K562 (cell line): ENCODE results near the gene SETD7. TPM values are rescaled to one million over a fixed set of nuclear protein-coding genes. Genes with fewer than 3 reads are reported as not detected.

Experiments used
- ARID1B ChIP-seq: fragments of 450-650 bp; IDR thresholded peaks from 2 replicates; pipeline ENCODE4 v1.6.1; 2016; ENCODE audit warnings: antibody characterized with exemption, mild to moderate bottlenecking, inconsistent platforms
- EP400 ChIP-seq: fragments of 450-650 bp; IDR thresholded peaks from 2 replicates; pipeline ENCODE4 v1.6.1; 2017; ENCODE audit warnings: antibody characterized with exemption, mild to moderate bottlenecking, moderate library complexity
- ESRRA ChIP-seq: fragments of 450-650 bp; IDR thresholded peaks from 2 replicates; pipeline ENCODE4 v1.6.1; 2014; ENCODE audit warnings: low read depth, mild to moderate bottlenecking, moderate library complexity, borderline replicate concordance
- EZH2 ChIP-seq: IDR thresholded peaks from 2 replicates; pipeline ENCODE4 v1.6.1; 2012; ENCODE audit warnings: low read depth, mild to moderate bottlenecking, inconsistent platforms, low read length, borderline replicate concordance
- GABPB2 ChIP-seq: fragments of 250-450 bp; sonication (Bioruptor Pico); conservative IDR thresholded peaks from 2 replicates; pipeline ENCODE4 v1.5.1; 2021; ENCODE audit warnings: mild to moderate bottlenecking
- GATAD2A ChIP-seq: fragments of 450-650 bp; IDR thresholded peaks from 2 replicates; pipeline ENCODE4 v1.6.1; 2017
- KLF1 ChIP-seq: fragments of 450-650 bp; IDR thresholded peaks from 2 replicates; pipeline ENCODE4 v1.6.1; 2016; ENCODE audit warnings: missing genetic modification characterization, missing compliant biosample characterization
- KLF10 ChIP-seq: fragments of 250-450 bp; sonication (Bioruptor Pico); IDR thresholded peaks from 2 replicates; pipeline ENCODE4 v1.6.1; 2021; ENCODE audit warnings: matching md5 sums
- KLF13 ChIP-seq: fragments of 450-650 bp; IDR thresholded peaks from 2 replicates; pipeline ENCODE4 v1.6.1; 2016; ENCODE audit warnings: missing genetic modification characterization, low read depth, mild to moderate bottlenecking, missing compliant biosample characterization, moderate library complexity, borderline replicate concordance
- RBM34 ChIP-seq: fragments of 200-400 bp; formaldehyde crosslinking; IDR thresholded peaks from 2 replicates; pipeline ENCODE4 v1.6.1; 2018; ENCODE audit warnings: low read length, borderline replicate concordance; ENCODE audit not compliant: insufficient read depth
- RFX5 ChIP-seq: IDR thresholded peaks from 2 replicates; pipeline ENCODE4 v1.6.1; 2011; ENCODE audit warnings: low read depth, mild to moderate bottlenecking, improper control_type of control experiment, low read length
- SETDB1 ChIP-seq: IDR thresholded peaks from one replicate; pipeline ENCODE4 v1.6.1; 2012; ENCODE audit warnings: low read length, control low read depth, inconsistent platforms
- SMAD3 ChIP-seq: fragments of 450-650 bp; formaldehyde crosslinking; conservative IDR thresholded peaks from 2 replicates; pipeline ENCODE4 v1.4.0; 2020; ENCODE audit warnings: mild to moderate bottlenecking
- TOE1 ChIP-seq, 2 experiments: fragments of 450-650 bp in 1 of 2; sonication (generic) in 1 of 2; formaldehyde crosslinking in 1 of 2; IDR thresholded peaks; 2 replicates each; pipeline versions ENCODE4 v1.7.1 to v1.8.0; 2016 to 2022; ENCODE audit warnings: borderline replicate concordance in 2 of 2, mild to moderate bottlenecking in 2 of 2, antibody characterized with exemption in 1 of 2, inconsistent platforms in 1 of 2, low read depth in 1 of 2, missing genetic modification reagents in 1 of 2, moderate library complexity in 1 of 2
- ZC3H4 ChIP-seq: sonication (generic); formaldehyde crosslinking; IDR thresholded peaks from 2 replicates; pipeline ENCODE4 v1.9.0; 2021; ENCODE audit warnings: missing genetic modification reagents, borderline replicate concordance
- ZFP1 ChIP-seq: fragments of 450-650 bp; formaldehyde crosslinking; IDR thresholded peaks from 2 replicates; pipeline ENCODE4 v1.4.0; 2020; ENCODE audit warnings: mild to moderate bottlenecking, mixed read lengths
- ZFX ChIP-seq: sonication (generic); formaldehyde crosslinking; IDR thresholded peaks from 2 replicates; pipeline ENCODE4 v1.8.0; 2022; ENCODE audit warnings: mild to moderate bottlenecking, missing genetic modification reagents, moderate library complexity
- polyA plus RNA-seq, 8 experiments: library from polyadenylated mRNA; depleted of rRNA in 4 of 8; stranded (reverse) in 5 of 8; unstranded in 3 of 8; fragments of >200 nt; fragmentation: Nextera tagmentation in 2 of 8; fragmentation: Illumina TruSeq in 1 of 8; extraction: Ambion mirVana in 2 of 8; extraction: Trizol in 1 of 8; gene quantifications; 2 replicates each; pipeline versions ENCODE4 v1.2.1 to v1.2.3, GENCODE V29; 2011 to 2014; ENCODE audit warnings: inconsistent platforms in 1 of 8, missing spikeins in 1 of 8
- total RNA-seq, 7 experiments: library from RNA; depleted of rRNA in 6 of 7; stranded (reverse); fragments of >200 nt in 6 of 7; fragmentation: Illumina TruSeq in 2 of 7; extraction: Trizol in 2 of 7; gene quantifications; 2 replicates each; pipeline versions ENCODE4 v1.2.1 to v1.2.3, GENCODE V29; 2011 to 2021; ENCODE audit warnings: low replicate concordance in 1 of 7
- TF ChIP-seq, protein P1 (sequence below), 3 experiments: IDR thresholded peaks in 2 of 3; conservative IDR thresholded peaks in 1 of 3; 2 replicates each; pipeline ENCODE4 v1.5.1; 2011 to 2012; ENCODE audit warnings: low read length in 3 of 3, mild to moderate bottlenecking in 3 of 3, control low read depth in 2 of 3, improper control_type of control experiment in 1 of 3, inconsistent platforms in 1 of 3, low read depth in 1 of 3, mixed read lengths in 1 of 3, moderate library complexity in 1 of 3; ENCODE audit not compliant: insufficient read depth in 2 of 3
- TF ChIP-seq, protein P2 (sequence below): fragments of 450-650 bp; IDR thresholded peaks from 2 replicates; pipeline ENCODE4 v1.7.1; 2018; ENCODE audit warnings: mild to moderate bottlenecking, low read depth; ENCODE audit not compliant: partially characterized antibody
- TF ChIP-seq, protein P3 (sequence below): fragments of 150-350 bp; conservative IDR thresholded peaks from 2 replicates; pipeline ENCODE4 v1.6.1; 2014; ENCODE audit warnings: low read length

SETD7 gene
- total and polyA plus RNA-seq, 9 of the 15 experiments (the other 6 are each of a cell fraction or from before 2014, with no cell fraction given), result 0.37 to 2.4 (median 1.7) TPM

DNA sequence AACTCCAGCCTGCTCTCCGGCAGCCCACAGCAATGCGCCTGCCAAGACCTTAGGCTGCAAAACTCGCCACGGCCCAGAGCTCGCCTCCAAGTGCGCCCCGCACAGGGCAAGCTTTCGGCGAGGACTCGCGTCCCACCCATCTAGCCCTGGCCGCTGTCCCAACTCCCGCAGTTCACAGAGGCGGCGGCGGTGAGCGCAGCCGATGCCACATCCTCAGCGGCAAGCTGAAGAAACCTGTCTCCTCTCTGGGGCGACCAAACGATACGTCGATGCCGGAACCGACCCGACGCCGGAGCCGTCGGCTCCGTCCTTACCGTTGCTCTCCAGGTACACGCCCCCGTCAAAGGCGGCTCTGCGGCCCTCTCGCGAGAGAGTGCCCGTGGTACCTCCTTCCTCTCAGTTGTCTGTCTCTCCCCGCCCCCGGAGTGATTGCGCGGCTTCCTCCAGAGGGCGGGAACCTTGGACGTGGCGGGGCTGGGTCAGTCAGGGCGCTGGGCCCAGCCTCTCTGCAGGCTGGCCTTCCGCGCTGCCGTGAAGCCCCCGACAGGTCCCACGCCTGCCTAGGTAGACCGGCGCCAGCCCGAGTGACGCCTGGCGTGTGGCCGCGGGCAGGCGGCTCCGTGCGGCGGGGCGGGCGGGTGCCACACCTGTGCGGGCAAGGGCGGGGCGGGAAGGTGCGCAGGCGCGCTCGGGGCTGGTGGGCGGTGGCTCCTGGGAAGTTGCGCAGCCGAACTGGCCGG is 102.5 kb downstream of the SETD7 start (continued):
- TF ChIP-seq, protein P1, sequence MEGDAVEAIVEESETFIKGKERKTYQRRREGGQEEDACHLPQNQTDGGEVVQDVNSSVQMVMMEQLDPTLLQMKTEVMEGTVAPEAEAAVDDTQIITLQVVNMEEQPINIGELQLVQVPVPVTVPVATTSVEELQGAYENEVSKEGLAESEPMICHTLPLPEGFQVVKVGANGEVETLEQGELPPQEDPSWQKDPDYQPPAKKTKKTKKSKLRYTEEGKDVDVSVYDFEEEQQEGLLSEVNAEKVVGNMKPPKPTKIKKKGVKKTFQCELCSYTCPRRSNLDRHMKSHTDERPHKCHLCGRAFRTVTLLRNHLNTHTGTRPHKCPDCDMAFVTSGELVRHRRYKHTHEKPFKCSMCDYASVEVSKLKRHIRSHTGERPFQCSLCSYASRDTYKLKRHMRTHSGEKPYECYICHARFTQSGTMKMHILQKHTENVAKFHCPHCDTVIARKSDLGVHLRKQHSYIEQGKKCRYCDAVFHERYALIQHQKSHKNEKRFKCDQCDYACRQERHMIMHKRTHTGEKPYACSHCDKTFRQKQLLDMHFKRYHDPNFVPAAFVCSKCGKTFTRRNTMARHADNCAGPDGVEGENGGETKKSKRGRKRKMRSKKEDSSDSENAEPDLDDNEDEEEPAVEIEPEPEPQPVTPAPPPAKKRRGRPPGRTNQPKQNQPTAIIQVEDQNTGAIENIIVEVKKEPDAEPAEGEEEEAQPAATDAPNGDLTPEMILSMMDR (IDR thresholded peaks at IDR 0.05 in 2 of 3, conservative IDR thresholded peaks at IDR 0.05 in 1 of 3; ENCODE audit: insufficient read depth in 2 of 3, low read depth in 1 of 3, low read length in 3 of 3), result peak in 2 of 3 experiments; percentile 3 to 48; a peak in 2 of 6 replicates
- 0 out of 2 replicates have a peak, but pooled peaks have one; percentile 6 for TF ChIP-seq SMAD3
- no peak for TF ChIP-seq RFX5
- TF ChIP-seq ZFX, result peak; percentile 95
- TF ChIP-seq KLF1 (tag), result 0 out of 2 replicates have a peak, but pooled peaks have one; percentile 52
- peak; percentile 86 for TF ChIP-seq TOE1 (IDR thresholded peaks at IDR 0.05; ENCODE audit: borderline replicate concordance)
- no peak for TF ChIP-seq TOE1 (CRISPR knock-in tag; IDR thresholded peaks at IDR 0.05; ENCODE audit: borderline replicate concordance, low read depth)
- TF ChIP-seq SETDB1, result peak; percentile 25
- TF ChIP-seq ARID1B, result peak; percentile 39; the same call in 1 of the 2 replicates
- TF ChIP-seq, protein P2, sequence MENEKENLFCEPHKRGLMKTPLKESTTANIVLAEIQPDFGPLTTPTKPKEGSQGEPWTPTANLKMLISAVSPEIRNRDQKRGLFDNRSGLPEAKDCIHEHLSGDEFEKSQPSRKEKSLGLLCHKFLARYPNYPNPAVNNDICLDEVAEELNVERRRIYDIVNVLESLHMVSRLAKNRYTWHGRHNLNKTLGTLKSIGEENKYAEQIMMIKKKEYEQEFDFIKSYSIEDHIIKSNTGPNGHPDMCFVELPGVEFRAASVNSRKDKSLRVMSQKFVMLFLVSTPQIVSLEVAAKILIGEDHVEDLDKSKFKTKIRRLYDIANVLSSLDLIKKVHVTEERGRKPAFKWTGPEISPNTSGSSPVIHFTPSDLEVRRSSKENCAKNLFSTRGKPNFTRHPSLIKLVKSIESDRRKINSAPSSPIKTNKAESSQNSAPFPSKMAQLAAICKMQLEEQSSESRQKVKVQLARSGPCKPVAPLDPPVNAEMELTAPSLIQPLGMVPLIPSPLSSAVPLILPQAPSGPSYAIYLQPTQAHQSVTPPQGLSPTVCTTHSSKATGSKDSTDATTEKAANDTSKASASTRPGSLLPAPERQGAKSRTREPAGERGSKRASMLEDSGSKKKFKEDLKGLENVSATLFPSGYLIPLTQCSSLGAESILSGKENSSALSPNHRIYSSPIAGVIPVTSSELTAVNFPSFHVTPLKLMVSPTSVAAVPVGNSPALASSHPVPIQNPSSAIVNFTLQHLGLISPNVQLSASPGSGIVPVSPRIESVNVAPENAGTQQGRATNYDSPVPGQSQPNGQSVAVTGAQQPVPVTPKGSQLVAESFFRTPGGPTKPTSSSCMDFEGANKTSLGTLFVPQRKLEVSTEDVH, result no peak
- peak; percentile 70; the same call in 1 of the 2 replicates for TF ChIP-seq KLF13 (tag)
- TF ChIP-seq, protein P3, sequence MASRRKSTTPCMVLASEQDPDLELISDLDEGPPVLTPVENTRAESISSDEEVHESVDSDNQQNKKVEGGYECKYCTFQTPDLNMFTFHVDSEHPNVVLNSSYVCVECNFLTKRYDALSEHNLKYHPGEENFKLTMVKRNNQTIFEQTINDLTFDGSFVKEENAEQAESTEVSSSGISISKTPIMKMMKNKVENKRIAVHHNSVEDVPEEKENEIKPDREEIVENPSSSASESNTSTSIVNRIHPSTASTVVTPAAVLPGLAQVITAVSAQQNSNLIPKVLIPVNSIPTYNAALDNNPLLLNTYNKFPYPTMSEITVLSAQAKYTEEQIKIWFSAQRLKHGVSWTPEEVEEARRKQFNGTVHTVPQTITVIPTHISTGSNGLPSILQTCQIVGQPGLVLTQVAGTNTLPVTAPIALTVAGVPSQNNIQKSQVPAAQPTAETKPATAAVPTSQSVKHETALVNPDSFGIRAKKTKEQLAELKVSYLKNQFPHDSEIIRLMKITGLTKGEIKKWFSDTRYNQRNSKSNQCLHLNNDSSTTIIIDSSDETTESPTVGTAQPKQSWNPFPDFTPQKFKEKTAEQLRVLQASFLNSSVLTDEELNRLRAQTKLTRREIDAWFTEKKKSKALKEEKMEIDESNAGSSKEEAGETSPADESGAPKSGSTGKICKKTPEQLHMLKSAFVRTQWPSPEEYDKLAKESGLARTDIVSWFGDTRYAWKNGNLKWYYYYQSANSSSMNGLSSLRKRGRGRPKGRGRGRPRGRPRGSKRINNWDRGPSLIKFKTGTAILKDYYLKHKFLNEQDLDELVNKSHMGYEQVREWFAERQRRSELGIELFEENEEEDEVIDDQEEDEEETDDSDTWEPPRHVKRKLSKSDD, result 0 out of 2 replicates have a peak, but pooled peaks have one; percentile 34
- no peak for TF ChIP-seq ZFP1 (CRISPR knock-in tag)
- TF ChIP-seq GABPB2, result no peak
- 0 out of 2 replicates have a peak, but pooled peaks have one; percentile 35 for TF ChIP-seq ESRRA
- TF ChIP-seq KLF10 (CRISPR knock-in tag), result no peak
- TF ChIP-seq GATAD2A, result no peak
- TF ChIP-seq ZC3H4, result 0 out of 2 replicates have a peak, but pooled peaks have one; percentile 2
- no peak for TF ChIP-seq RBM34
- peak; percentile 91 for TF ChIP-seq EP400
- TF ChIP-seq EZH2, result no peak
